ENCODE measurements around the gene MARF1. TPM values are rescaled to one million over a fixed set of nuclear protein-coding genes. Genes with fewer than 3 reads are reported as not detected.

Gene MARF1
- total and polyA plus RNA-seq, 9 of the 15 experiments (the other 6 are each of a cell fraction or from before 2014, with no cell fraction given): 4.7 to 33.2 (median 11.7) TPM

DNA sequence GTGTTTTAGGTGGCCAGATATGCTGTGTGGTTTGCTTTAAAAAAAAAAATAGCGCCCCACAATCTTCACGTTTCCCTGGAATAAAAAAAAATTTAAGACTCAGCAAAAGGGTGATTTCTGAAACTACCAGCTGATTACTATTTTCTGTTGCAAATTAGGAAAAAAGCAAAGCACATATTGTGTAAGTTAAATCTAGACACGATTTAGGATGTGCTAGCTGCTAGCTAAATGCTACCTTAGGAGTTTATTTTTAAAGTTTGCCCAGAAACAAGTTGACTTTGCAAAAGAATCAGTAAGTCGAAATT, 944 bp upstream of the MARF1 start (continued):
- TF ChIP-seq MAFF (IDR thresholded peaks at IDR 0.05; ENCODE audit: low read length): peak; percentile 13; the same call in 1 of the 2 replicates
- TF ChIP-seq TCFL5 (CRISPR knock-in tag; conservative IDR thresholded peaks at IDR 0.05): no peak
- TF ChIP-seq, protein P1, sequence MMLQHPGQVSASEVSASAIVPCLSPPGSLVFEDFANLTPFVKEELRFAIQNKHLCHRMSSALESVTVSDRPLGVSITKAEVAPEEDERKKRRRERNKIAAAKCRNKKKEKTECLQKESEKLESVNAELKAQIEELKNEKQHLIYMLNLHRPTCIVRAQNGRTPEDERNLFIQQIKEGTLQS (IDR thresholded peaks at IDR 0.05): no peak
- TF ChIP-seq, protein P1 (CRISPR knock-in tag; conservative IDR thresholded peaks at IDR 0.05): no peak
- no peak for TF ChIP-seq ZNF140 (CRISPR knock-in tag; IDR thresholded peaks at IDR 0.05)
- no peak for TF ChIP-seq MCM5 (IDR thresholded peaks at IDR 0.05; ENCODE audit: low read depth)
- no peak for TF ChIP-seq RBM17 (IDR thresholded peaks at IDR 0.05; ENCODE audit: borderline replicate concordance, low read depth, low read length)
- TF ChIP-seq ZZZ3 (IDR thresholded peaks at IDR 0.05): no peak
- TF ChIP-seq MCM7 (IDR thresholded peaks at IDR 0.05): no peak
- TF ChIP-seq MTA3 (IDR thresholded peaks at IDR 0.05; ENCODE audit: borderline replicate concordance): no peak
- peak; percentile 75; the same call in 1 of the 2 replicates for TF ChIP-seq C11orf30 (IDR thresholded peaks at IDR 0.05; ENCODE audit: low read depth)
- no peak for TF ChIP-seq SP2 (IDR thresholded peaks at IDR 0.05; ENCODE audit: extremely low read depth, low read depth, low read length, poor library complexity, severe bottlenecking)
- TF ChIP-seq MAFG (tag; conservative IDR thresholded peaks at IDR 0.05): peak; percentile 50
- TF ChIP-seq OTX1 (CRISPR knock-in tag; IDR thresholded peaks at IDR 0.05): no peak
- no peak for TF ChIP-seq BMI1 (IDR thresholded peaks at IDR 0.05; ENCODE audit: low read length)
- no peak for TF ChIP-seq CC2D1A (IDR thresholded peaks at IDR 0.05)
- no peak for TF ChIP-seq KDM5B (IDR thresholded peaks at IDR 0.05; ENCODE audit: insufficient replicate concordance, low read depth, low read length)
- no peak for TF ChIP-seq NFRKB (IDR thresholded peaks at IDR 0.05; ENCODE audit: low read depth)
- TF ChIP-seq PHB2 (IDR thresholded peaks at IDR 0.05; ENCODE audit: low read depth): 0 out of 2 replicates have a peak, but pooled peaks have one; percentile 9
- TF ChIP-seq, protein P2, sequence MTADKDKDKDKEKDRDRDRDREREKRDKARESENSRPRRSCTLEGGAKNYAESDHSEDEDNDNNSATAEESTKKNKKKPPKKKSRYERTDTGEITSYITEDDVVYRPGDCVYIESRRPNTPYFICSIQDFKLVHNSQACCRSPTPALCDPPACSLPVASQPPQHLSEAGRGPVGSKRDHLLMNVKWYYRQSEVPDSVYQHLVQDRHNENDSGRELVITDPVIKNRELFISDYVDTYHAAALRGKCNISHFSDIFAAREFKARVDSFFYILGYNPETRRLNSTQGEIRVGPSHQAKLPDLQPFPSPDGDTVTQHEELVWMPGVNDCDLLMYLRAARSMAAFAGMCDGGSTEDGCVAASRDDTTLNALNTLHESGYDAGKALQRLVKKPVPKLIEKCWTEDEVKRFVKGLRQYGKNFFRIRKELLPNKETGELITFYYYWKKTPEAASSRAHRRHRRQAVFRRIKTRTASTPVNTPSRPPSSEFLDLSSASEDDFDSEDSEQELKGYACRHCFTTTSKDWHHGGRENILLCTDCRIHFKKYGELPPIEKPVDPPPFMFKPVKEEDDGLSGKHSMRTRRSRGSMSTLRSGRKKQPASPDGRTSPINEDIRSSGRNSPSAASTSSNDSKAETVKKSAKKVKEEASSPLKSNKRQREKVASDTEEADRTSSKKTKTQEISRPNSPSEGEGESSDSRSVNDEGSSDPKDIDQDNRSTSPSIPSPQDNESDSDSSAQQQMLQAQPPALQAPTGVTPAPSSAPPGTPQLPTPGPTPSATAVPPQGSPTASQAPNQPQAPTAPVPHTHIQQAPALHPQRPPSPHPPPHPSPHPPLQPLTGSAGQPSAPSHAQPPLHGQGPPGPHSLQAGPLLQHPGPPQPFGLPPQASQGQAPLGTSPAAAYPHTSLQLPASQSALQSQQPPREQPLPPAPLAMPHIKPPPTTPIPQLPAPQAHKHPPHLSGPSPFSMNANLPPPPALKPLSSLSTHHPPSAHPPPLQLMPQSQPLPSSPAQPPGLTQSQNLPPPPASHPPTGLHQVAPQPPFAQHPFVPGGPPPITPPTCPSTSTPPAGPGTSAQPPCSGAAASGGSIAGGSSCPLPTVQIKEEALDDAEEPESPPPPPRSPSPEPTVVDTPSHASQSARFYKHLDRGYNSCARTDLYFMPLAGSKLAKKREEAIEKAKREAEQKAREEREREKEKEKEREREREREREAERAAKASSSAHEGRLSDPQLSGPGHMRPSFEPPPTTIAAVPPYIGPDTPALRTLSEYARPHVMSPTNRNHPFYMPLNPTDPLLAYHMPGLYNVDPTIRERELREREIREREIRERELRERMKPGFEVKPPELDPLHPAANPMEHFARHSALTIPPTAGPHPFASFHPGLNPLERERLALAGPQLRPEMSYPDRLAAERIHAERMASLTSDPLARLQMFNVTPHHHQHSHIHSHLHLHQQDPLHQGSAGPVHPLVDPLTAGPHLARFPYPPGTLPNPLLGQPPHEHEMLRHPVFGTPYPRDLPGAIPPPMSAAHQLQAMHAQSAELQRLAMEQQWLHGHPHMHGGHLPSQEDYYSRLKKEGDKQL (CRISPR knock-in tag; IDR thresholded peaks at IDR 0.05; ENCODE audit: borderline replicate concordance): no peak
- TF ChIP-seq, protein P3, sequence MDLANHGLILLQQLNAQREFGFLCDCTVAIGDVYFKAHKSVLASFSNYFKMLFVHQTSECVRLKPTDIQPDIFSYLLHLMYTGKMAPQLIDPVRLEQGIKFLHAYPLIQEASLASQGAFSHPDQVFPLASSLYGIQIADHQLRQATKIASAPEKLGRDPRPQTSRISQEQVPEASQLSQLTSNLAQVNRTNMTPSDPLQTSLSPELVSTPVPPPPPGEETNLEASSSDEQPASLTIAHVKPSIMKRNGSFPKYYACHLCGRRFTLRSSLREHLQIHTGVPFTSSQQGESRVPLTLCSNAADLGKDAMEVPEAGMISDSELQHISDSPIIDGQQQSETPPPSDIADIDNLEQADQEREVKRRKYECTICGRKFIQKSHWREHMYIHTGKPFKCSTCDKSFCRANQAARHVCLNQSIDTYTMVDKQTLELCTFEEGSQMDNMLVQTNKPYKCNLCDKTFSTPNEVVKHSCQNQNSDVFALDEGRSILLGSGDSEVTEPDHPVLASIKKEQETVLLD (IDR thresholded peaks at IDR 0.05): no peak
- no peak for TF ChIP-seq ZNF274 (IDR thresholded peaks at IDR 0.05; ENCODE audit: borderline replicate concordance, low read depth, low read length)
- TF ChIP-seq ZNF280B (CRISPR knock-in tag; IDR thresholded peaks at IDR 0.05): no peak
